Fibroblast of lung (primary cell): ENCODE measurements around the gene VTA1.

Experiments
- CTCF ChIP-seq, 2 donors: IDR thresholded peaks in 1 of 2; conservative IDR thresholded peaks in 1 of 2; 1 replicate in 1 of 2; 2 replicates in 1 of 2; pipeline ENCODE4 v1.5.1; 2011 to 2012; ENCODE audit warnings: low read length in 2 of 2, control low read depth in 1 of 2, inconsistent platforms in 1 of 2, low read depth in 1 of 2, mild to moderate bottlenecking in 1 of 2
- EZH2 ChIP-seq: IDR thresholded peaks from 2 replicates; pipeline ENCODE4 v1.5.1; 2012; ENCODE audit warnings: low read length, control low read depth, mild to moderate bottlenecking; ENCODE audit errors: missing control alignments

DNA sequence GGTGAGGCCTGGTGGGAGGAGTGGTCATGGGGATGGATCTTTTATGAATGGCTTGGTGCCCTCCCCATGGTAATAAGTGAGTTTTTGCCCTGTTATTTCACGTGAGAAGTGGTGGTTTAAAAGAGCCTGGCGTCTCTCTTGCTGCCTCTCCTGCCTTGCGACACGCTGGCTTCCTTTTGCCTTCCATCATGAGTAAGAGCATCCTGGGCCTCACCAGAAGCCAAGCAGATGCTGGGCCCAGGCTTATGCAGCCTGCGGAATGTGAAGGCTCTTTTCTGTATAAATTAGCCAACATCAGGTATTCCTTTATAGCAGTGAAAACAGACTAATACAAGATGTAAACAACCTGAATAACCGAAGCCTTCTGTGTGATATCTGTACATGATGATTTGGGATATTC lies 27.6 kb downstream of the VTA1 start:
- no peak for TF ChIP-seq EZH2
- TF ChIP-seq CTCF (conservative IDR thresholded peaks at IDR 0.05 in 1 of 2, IDR thresholded peaks at IDR 0.05 in 1 of 2; ENCODE audit: low read depth in 1 of 2, low read length in 2 of 2): no peak
